HG02763 (cell line): ENCODE measurements around the gene TEKT5.

Source experiments
- ATAC-seq: cut with Tn5 transposase; IDR thresholded peaks from one replicate; pipeline ENCODE4 v1.9.1; 2021; ENCODE audit warnings: mild to moderate bottlenecking, moderate library complexity; ENCODE audit not compliant: unreplicated experiment

Gene TEKT5

DNA sequence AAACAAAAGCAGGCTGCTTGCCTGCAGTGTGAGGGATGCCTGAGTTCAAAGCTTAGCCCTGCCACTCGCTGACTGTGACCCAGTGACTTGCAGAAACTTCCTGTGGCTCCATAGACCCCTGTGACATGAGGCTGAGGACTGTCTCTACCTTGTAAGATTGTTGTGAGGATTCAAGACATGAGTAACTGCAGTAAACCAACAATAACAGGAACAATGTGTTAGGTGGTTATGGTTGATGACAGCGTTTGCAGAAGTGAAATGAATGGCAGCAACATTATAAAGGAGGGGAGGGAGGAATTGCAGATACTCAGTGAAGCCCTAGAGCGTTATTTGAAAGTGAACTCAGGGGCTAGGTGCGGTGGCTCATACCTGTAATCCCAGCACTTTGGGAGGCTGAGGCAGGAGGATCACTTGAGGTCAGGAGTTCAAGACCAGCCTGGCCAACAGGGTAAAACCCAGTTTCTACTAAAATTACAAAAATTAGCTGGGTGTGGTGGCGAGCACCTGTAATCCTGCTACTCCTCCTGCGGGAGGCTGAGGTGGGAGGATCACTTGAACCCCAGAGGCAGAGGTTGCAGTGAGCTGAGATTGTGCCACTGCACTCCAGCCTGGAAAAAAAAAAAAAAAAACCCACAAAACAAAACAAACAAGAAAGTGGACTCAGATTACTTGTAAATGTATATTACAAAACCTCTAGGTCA is 80.8 kb downstream of the TEKT5 start:
- ATAC-seq, result no peak

GRCh38 chr16:10612649-10613179 is 82.0 kb downstream of the TEKT5 start:
- no peak for ATAC-seq

- no peak for ATAC-seq
These were observed 82.8 kb downstream of the TEKT5 start for GRCh38 chr16:10611825-10612342.

GRCh38 chr16:10610499-10611184 is 84.1 kb downstream of the TEKT5 start:
- ATAC-seq, result no peak

DNA sequence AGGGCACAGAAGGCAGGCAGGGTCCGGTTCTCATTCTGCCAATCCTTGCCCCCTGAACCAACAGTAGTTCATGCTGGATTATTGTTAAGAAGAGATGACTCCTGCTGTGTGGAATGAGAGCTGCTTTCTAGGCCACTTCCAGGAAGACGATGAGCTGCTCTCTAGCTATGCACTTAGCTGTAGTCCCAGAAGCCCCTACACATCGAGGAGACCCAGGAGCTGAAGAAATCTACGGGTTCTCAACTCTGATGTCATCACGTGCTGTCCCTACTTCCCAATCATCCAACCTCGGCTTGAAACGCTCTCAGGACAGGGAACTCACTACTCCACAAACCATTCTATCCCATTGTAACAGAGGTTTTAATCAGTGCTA is 85.3 kb downstream of the TEKT5 start:
- no peak for ATAC-seq

DNA sequence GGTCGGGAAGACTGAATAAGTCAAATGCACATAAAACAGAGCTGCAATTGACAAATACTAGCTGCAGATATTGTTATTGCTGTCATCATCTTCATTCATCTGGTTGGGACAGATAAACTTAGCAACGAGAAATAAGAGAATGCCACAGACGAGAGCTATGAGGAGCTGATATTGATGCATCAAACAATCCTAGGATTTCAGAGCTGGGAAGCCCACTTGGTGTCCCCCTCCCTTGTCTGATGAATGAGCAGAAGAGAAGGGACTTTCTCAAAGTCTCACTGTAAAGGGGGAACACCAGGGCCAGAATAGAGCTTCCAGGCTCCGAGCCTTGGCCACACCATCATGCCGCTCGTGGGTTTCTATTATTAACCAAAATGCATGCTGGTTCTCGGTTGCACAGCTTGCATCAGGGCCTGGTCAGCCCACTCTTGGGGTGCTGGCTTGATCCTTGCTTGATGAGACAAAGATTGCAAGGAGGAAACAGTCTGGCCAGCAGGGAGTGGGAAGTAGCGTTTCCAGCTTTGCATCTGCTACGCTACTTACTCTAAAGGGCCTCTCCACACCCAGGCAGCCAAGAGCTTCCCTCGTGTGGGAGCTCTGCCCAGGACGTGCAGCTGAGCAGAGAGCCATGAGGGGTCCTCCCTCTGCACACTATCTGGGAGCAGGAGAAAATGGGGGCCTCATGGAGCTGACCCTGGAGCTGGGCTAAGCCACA is 85.9 kb downstream of the TEKT5 start:
- no peak for ATAC-seq

- ATAC-seq, result no peak
These were observed 87.6 kb downstream of the TEKT5 start for GRCh38 chr16:10607157-10607556.

- no peak for ATAC-seq
These were observed 88.1 kb downstream of the TEKT5 start for GRCh38 chr16:10606607-10607006.

GRCh38 chr16:10605636-10606035 is 89.1 kb downstream of the TEKT5 start:
- no peak for ATAC-seq

- no peak for ATAC-seq
These were observed 93.0 kb downstream of the TEKT5 start for GRCh38 chr16:10601444-10602408.

DNA sequence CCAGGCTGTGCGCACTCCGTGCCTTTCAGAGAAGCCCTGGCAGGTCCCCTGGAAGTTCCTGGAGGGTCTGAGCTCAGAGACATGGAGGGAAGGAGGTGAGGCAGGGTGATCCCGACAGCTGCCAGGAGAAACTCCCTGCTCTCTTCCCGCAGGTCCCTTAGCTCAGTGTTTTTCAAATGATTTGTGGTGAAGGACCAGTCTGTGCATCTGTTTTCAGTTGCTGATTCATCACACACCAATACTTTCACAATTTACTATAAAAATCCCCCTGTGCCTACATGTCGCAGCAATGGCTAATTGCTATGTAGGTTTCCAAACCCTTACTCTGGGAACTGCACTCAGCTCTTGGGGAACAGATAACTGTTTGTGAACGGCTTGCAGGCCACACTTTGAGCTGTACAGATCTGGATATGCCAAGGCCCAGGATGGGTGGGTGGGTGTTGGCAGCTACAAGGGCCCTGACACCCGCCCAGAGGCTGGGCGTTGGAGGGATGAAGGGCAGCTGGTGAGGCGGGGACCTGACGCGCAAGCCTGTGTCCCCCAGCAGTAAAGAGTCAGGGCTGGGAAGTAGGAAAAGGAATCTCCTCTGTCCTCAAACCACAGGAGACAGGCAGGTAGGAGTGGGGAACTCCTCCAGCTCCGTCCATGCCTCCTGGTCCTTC is 93.8 kb downstream of the TEKT5 start:
- no peak for ATAC-seq

GRCh38 chr16:10599626-10600025 is 95.1 kb downstream of the TEKT5 start:
- ATAC-seq, result no peak

GRCh38 chr16:10598157-10598556 is 96.6 kb downstream of the TEKT5 start:
- no peak for ATAC-seq

DNA sequence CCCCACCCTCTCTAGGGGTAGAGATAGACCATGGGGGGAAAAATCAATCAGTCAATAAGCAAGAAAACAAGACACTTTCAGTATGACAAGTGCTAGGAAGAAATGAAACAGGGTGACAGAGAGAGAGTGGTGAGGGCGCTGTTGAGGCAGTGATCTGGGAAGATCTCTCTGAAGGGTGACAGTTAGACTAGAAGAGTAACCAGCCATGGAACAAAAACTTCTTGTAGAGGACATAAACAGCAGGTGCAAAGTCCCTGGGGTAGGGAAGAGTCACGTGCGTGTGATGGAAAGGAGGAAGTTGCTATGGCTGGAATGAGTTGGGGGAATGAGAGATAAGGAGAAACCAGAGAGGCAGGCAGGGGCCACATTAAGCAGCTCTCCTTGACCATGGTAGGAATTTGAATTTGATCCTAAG is 97.5 kb downstream of the TEKT5 start:
- ATAC-seq, result no peak

DNA sequence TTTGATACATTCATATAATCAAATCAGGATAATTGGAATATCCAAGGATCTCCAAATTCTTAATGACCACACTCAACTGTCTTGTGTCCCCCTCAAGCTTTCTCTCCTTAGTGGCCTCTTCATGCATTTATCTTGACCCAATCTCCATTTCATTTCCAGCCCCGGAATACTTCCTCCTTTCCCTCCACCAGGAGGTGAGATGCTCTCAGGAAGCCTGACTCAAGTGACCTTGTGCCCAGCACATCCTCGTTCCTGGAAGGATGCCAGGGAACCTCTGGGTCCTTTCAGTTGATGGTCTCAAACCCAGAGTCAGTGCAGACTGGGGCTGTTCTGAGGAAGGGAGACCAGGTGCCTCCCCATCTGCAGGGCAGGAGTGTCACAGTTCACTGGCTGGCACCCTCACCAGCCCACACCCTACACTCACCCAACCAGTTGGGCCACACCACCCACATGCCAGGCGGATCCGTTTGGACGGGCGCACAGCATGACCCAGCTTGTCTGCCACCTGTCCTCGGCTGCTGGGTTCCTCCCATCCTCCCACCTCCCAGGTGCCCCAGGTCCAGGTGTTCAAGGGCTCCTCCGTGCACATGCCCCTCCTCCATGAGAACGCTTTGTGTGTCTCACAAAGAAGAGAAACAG is 100.3 kb downstream of the TEKT5 start:
- ATAC-seq, result no peak

- ATAC-seq, result no peak
These were observed 102.1 kb downstream of the TEKT5 start for GRCh38 chr16:10592611-10593010.

- no peak for ATAC-seq
These were observed 104.4 kb downstream of the TEKT5 start for GRCh38 chr16:10590342-10590741.

DNA sequence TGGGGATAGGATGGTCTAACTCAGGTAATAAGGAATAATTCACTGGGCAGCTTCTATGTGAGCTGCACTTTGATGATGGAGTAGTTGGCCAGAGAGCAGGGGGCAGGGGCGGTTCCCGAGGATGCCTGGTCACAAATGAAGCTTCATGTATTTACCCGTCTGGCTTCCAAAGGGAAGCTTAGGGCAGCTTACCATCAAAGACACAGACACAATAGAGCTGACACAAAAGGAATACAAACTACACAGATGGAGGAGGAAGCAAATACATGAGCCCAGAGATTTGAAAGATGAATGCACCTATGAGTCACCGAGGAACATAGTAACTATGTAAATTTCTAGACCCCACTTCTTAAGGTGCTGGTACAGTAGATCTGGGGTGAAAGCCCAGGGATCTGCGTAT is 105.6 kb downstream of the TEKT5 start:
- ATAC-seq, result no peak

- ATAC-seq, result no peak
These were observed 107.1 kb downstream of the TEKT5 start for GRCh38 chr16:10587622-10588021.
